Stomach (tissue), 9 donors: ENCODE measurements around the gene FBXO47. TPM values are rescaled to one million over a fixed set of nuclear protein-coding genes. Genes with fewer than 3 reads are reported as not detected.
"Not testable (repeated sequence)": the region's sequence is repeated elsewhere in the genome, so short reads cannot be mapped to it uniquely, and the experiment has no call there.

Experiments
- DNase-seq, 2 donors: peaks; one replicate each; pipeline versions ENCODE4 v3.0.0 to v3.0.0-alpha.2; 2013 to 2019
- H3K27ac ChIP-seq, 5 donors: fragments of 200-600 bp in 4 of 5; sonication (generic) in 4 of 5; one replicate each; pipeline ENCODE4 v1.5.1; 2013 to 2019; ENCODE audit warnings: mild to moderate bottlenecking in 1 of 5, moderate library complexity in 1 of 5
- H3K27me3 ChIP-seq, 3 donors: fragments of 200-600 bp; sonication (generic); one replicate each; pipeline ENCODE4 v1.5.1; 2017 to 2019; ENCODE audit warnings: mixed run types in 1 of 3
- H3K36me3 ChIP-seq, 4 donors: fragments of 200-600 bp; sonication (generic); 1 replicate in 3 of 4; 2 replicates in 1 of 4; pipeline ENCODE4 v1.5.1; 2016 to 2019
- H3K4me1 ChIP-seq, 4 donors: fragments of 200-600 bp; sonication (generic); one replicate each; pipeline ENCODE4 v1.5.1; 2016 to 2019
- H3K4me3 ChIP-seq, 4 donors: fragments of 200-600 bp; sonication (generic) in 3 of 4; one replicate each; pipeline ENCODE4 v1.5.1; 2016 to 2019; ENCODE audit warnings: mild to moderate bottlenecking in 1 of 4
- H3K9me3 ChIP-seq, 4 donors: fragments of 200-600 bp; sonication (generic); one replicate each; pipeline ENCODE4 v1.5.1; 2016 to 2019
- EP300 ChIP-seq: sonication (generic); formaldehyde crosslinking; IDR thresholded peaks from one replicate; pipeline ENCODE4 v1.6.1; 2017; ENCODE audit warnings: antibody characterized with exemption
- POLR2A ChIP-seq, 4 donors: fragments of 450-650 bp; IDR thresholded peaks; one replicate each; pipeline ENCODE4 v1.6.1; 2016; ENCODE audit warnings: antibody characterized with exemption in 4 of 4, control low read depth in 2 of 4, mild to moderate bottlenecking in 1 of 4, moderate library complexity in 1 of 4
- POLR2AphosphoS5 ChIP-seq, 3 donors: sonication (generic); formaldehyde crosslinking; IDR thresholded peaks; one replicate each; pipeline ENCODE4 v1.6.1; 2016; ENCODE audit warnings: antibody characterized with exemption in 3 of 3
- WGBS, 5 donors: extraction: QIAGEN DNeasy Blood & Tissue Kit in 3 of 5; methylation state at CpG; one replicate each; pipeline versions ENCODE4 v1.1.5 to v1.1.7; 2013 to 2018; 5-methylcytosine and 5-hydroxymethylcytosine counted together
- intact Hi-C: fragments of 100-400 bp; cut with DNase I; formaldehyde crosslinking; loops from one replicate; pipeline ENCODE4 v1.15.1; 2023; ENCODE audit warnings: low total_unique reads
- polyA plus RNA-seq, 3 donors: library from polyadenylated mRNA; stranded (reverse); fragments of 200-250 nt; gene quantifications; one replicate each; pipeline ENCODE4 v1.2.3, GENCODE V29; 2013
- total RNA-seq, 5 donors: library from RNA; depleted of rRNA; stranded (reverse); fragments of >200 nt; gene quantifications; one replicate each; pipeline versions ENCODE4 v1.1.0 to v1.2.3, GENCODE V29; 2014 to 2016
- TF ChIP-seq, protein P1 (sequence below), 7 experiments: fragments of 450-650 bp in 4 of 7; fragments of 200-600 bp in 3 of 7; sonication (generic) in 3 of 7; IDR thresholded peaks; one replicate each; pipeline ENCODE4 v1.5.1; 2016 to 2019; ENCODE audit warnings: antibody characterized with exemption in 7 of 7, control low read depth in 2 of 7, mild to moderate bottlenecking in 1 of 7
- donor health status: healthy with polysubstance abuse.
- donor health status: Bipolar disorder and iron deficiency.
- donor health status: healthy.

Gene FBXO47
- total and polyA plus RNA-seq, 8 donors, result not detected

DNA sequence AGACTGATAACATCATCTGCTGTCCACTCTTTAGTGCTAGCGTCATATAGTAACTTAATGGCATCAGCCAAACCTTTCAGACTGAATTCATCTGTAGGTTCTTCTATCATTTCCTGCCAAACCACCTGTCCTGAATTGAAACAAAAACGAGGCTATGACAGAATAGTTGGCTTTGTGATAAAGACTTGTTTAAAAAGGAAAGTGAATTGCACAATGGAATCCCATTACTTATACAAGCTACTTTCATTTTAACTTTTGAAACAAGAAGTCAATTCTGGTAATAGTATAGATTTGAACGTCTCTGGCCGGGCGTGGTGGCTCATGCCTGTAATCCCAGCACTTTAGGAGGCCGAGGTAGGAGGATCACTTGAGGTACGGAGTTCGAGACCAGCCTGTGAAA is 23.6 kb downstream of the FBXO47 start:
- no peaks in the 10 kb centered on the region for H3K9me3 ChIP-seq
- TF ChIP-seq EP300, result no peak
- TF ChIP-seq POLR2AphosphoS5 (IDR thresholded peaks at IDR 0.05), result no peak
- TF ChIP-seq POLR2A (IDR thresholded peaks at IDR 0.05), result no peak
- TF ChIP-seq, protein P1, sequence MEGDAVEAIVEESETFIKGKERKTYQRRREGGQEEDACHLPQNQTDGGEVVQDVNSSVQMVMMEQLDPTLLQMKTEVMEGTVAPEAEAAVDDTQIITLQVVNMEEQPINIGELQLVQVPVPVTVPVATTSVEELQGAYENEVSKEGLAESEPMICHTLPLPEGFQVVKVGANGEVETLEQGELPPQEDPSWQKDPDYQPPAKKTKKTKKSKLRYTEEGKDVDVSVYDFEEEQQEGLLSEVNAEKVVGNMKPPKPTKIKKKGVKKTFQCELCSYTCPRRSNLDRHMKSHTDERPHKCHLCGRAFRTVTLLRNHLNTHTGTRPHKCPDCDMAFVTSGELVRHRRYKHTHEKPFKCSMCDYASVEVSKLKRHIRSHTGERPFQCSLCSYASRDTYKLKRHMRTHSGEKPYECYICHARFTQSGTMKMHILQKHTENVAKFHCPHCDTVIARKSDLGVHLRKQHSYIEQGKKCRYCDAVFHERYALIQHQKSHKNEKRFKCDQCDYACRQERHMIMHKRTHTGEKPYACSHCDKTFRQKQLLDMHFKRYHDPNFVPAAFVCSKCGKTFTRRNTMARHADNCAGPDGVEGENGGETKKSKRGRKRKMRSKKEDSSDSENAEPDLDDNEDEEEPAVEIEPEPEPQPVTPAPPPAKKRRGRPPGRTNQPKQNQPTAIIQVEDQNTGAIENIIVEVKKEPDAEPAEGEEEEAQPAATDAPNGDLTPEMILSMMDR (IDR thresholded peaks at IDR 0.05), result no peak
- H3K27me3 ChIP-seq, result no peaks in the 10 kb centered on the region
- no peaks in the 10 kb centered on the region for H3K36me3 ChIP-seq
- no peak overlapping the region for H3K4me3 ChIP-seq
- H3K4me1 ChIP-seq, result peaks cover 0 to 13% (median 6%) of the 10 kb centered on the region in 4 donors
- intact Hi-C loops, result no loop called here
- WGBS, 5 donors, result 48 to 57% (median 55%) methylated on average over 8 of the region's 8 CpGs
- H3K27ac ChIP-seq, result no peak overlapping the region
- no peak for DNase-seq

DNA sequence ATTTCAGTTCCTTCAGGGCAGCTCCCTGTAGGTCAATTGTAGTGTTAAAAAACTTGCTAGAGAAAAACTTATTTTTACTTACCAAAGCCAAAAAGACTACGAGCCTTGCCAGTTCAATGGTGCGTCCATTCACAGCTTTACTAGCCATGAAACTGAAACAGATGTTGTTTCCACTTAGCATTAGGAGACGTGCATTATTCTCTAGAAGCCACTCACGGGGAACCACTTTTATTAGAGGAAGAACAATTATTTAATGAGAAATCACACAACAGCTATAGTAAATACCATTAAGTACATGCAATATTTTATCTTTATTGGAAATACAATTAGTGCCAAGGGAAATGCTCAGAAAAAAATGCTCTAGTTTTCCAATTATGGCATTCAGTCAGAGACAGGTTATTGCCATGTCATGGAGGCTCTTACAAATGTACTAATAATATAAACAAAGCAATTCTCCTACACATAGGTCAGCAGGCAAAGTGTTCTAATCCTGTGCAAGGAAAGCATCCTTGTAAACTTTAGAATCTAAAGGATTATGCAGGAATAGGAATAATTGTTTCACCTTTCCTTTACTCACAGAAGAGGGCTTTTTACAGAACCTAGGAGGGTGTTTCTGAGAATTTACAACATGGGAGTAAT is 24.4 kb downstream of the FBXO47 start:
- Histone ChIP-seq H3K4me1 (peaks cover 0 to 13% (median 6%) of the 10 kb centered on the region in 4 donors), H3K4me3 (no peak overlapping the region), H3K36me3 (no peaks in the 10 kb centered on the region), H3K27ac (no peak overlapping the region), H3K9me3 (no peaks in the 10 kb centered on the region), H3K27me3 (no peaks in the 10 kb centered on the region)
- TF ChIP-seq, protein P1 (IDR thresholded peaks at IDR 0.05), result no peak
- TF ChIP-seq EP300 (no peak), POLR2AphosphoS5 (IDR thresholded peaks at IDR 0.05) (no peak), POLR2A (IDR thresholded peaks at IDR 0.05) (no peak)
- WGBS, 5 donors, result 32 to 58% (median 46%) methylated on average over 4 of the region's 4 CpGs
- DNase-seq, result no peak
- intact Hi-C loops, result no loop called here

DNA sequence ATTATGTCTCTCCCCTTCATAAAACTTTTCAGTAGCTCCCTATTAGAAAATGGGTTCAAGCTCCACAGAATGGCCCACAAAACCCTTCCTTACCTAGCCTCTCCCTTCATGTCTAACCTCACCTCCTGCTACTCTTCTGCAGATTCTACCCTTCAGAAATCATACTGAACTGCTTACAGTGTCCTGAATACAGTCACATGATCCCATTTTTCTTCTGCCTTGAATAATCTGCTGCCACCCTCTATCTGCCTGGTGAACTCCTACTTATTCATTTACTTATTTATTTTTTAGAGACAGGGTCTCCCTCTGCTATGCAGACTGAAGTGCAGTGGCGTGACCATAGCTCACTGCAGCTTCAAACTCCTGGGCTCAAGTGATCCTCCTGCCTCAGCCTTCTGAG is 26.8 kb downstream of the FBXO47 start:
- H3K36me3 ChIP-seq, result no peaks in the 10 kb centered on the region
- H3K27me3 ChIP-seq, result no peaks in the 10 kb centered on the region
- no peak for DNase-seq
- H3K27ac ChIP-seq, result no peak overlapping the region
- no peak overlapping the region for H3K4me3 ChIP-seq
- H3K9me3 ChIP-seq, result no peaks in the 10 kb centered on the region
- intact Hi-C loops, result no loop called here
- WGBS, 5 donors, result 76 to 96% (median 89%) methylated on average over 1 of the region's 1 CpG
- peaks cover 0 to 13% (median 6%) of the 10 kb centered on the region in 4 donors for H3K4me1 ChIP-seq
- TF ChIP-seq POLR2AphosphoS5 (IDR thresholded peaks at IDR 0.05) (no peak), EP300 (no peak), POLR2A (IDR thresholded peaks at IDR 0.05) (no peak)
- TF ChIP-seq, protein P1 (IDR thresholded peaks at IDR 0.05), result no peak

DNA sequence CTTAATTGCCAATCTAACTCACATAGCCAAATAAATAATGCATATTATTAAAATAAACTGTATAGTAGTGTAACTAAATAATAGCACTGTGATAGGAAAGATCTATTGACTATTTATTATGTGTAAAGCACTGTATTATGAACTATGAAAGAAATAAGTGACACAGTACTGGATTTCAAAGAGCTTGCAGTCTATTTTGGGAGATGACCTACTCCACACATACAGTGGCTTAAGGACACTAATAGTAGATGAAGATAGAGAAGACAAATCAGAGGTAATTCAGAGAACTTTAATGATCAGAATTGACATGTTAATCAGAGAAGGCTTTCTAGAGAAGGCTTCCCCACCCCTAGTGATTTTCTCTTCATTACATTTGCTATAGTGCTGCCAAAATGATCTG is 27.2 kb downstream of the FBXO47 start:
- Histone ChIP-seq H3K4me1 (peaks cover 0 to 13% (median 6%) of the 10 kb centered on the region in 4 donors), H3K4me3 (no peak overlapping the region), H3K27ac (no peak overlapping the region), H3K9me3 (no peaks in the 10 kb centered on the region), H3K27me3 (no peaks in the 10 kb centered on the region), H3K36me3 (no peaks in the 10 kb centered on the region)
- intact Hi-C loops, result no loop called here
- TF ChIP-seq EP300, result no peak
- TF ChIP-seq, protein P1 (IDR thresholded peaks at IDR 0.05), result no peak
- TF ChIP-seq POLR2A (IDR thresholded peaks at IDR 0.05), result no peak
- no peak for TF ChIP-seq POLR2AphosphoS5 (IDR thresholded peaks at IDR 0.05)
- DNase-seq, result no peak

DNA sequence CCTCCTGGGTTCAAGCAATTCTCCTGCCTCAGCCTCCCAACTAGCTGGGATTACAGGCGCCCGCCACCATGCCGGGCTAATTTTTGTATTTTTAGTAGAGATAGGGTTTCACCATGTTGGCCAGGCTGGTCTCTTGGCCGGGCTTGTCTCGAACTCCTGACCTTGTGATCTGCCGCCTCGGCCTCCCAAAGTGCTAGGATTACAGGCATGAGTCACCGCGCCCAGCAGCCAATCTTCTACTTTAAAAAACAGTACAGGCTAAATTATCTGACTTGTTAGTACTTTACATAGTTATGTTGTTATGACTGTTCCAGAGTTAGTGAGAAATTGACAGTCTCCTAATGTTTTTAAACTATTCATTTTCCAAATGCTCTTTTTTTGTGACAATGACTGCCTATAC is 33.2 kb downstream of the FBXO47 start:
- H3K9me3 ChIP-seq, H3K27ac ChIP-seq, H3K4me1 ChIP-seq, H3K27me3 ChIP-seq, DNase-seq, intact Hi-C loops, H3K4me3 ChIP-seq, H3K36me3 ChIP-seq: not testable (repeated sequence)
- WGBS, 5 donors, result 72 to 82% (median 73%) methylated on average over 9 of the region's 9 CpGs

DNA sequence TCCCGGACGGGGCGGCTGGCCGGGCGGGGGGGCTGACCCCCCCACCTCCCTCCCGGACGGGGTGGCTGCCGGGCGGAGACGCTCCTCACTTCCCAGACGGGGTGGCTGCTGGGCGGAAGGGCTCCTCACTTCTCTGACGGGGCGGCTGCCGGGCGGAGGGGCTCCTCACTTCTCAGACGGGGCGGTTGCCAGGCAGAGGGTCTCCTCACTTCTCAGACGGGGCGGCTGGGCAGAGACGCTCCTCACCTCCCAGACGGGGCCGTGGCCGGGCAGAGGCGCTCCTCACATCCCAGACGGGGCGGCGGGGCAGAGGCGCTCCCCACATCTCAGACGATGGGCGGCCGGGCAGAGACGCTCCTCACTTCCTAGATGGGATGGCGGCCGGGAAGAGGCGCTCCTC is 36.4 kb downstream of the FBXO47 start:
- H3K4me3 ChIP-seq, intact Hi-C loops, H3K9me3 ChIP-seq, H3K36me3 ChIP-seq, DNase-seq, H3K27me3 ChIP-seq, H3K27ac ChIP-seq: not testable (repeated sequence)
- H3K4me1 ChIP-seq, result peaks cover 0 to 22% (median 10%) of the 10 kb centered on the region in 4 donors
- WGBS, 5 donors, result 95 to 98% (median 95%) methylated on average over 7 to 25 of the region's 36 CpGs; no CpG with 5 or more reads in 2 of the 5 donors
